H9 (cell line): Measurements from ENCODE around the gene STAT3. TPM values are rescaled to one million over a fixed set of nuclear protein-coding genes. Genes with fewer than 3 reads are reported as not detected.

ENCODE experiments used
- DNase-seq: peaks from one replicate; pipeline ENCODE4 v3.0.0-alpha.2; 2017
- H2AFZ ChIP-seq: one replicate; pipeline ENCODE4 v1.6.1; 2013; ENCODE audit warnings: mild to moderate bottlenecking, low read length, control low read depth, moderate library complexity
- H2AK5ac ChIP-seq: 2 replicates; pipeline ENCODE4 v1.6.1; 2013; ENCODE audit warnings: low read length, control low read depth, mixed read lengths; ENCODE audit not compliant: insufficient read length
- H2BK120ac ChIP-seq: one replicate; pipeline ENCODE4 v1.6.1; 2013; ENCODE audit warnings: low read depth, mild to moderate bottlenecking, low read length, control low read depth, inconsistent platforms; ENCODE audit not compliant: poor library complexity, severe bottlenecking
- H2BK12ac ChIP-seq: 2 replicates; pipeline ENCODE4 v1.6.1; 2013; ENCODE audit warnings: low read length, control low read depth, mixed read lengths, low read depth; ENCODE audit not compliant: insufficient read length
- H2BK15ac ChIP-seq: 2 replicates; pipeline ENCODE4 v1.6.1; 2013; ENCODE audit warnings: low read depth, low read length, control low read depth
- H2BK20ac ChIP-seq: one replicate; pipeline ENCODE4 v1.6.1; 2013; ENCODE audit warnings: low read depth, mild to moderate bottlenecking, low read length, control low read depth, inconsistent platforms; ENCODE audit not compliant: poor library complexity, severe bottlenecking
- H2BK5ac ChIP-seq: 2 replicates; pipeline ENCODE4 v1.6.1; 2013; ENCODE audit warnings: low read length, control low read depth, mixed read lengths; ENCODE audit not compliant: insufficient read length
- H3K14ac ChIP-seq: 2 replicates; pipeline ENCODE4 v1.6.1; 2013; ENCODE audit warnings: low read length, control low read depth; ENCODE audit not compliant: insufficient read depth
- H3K18ac ChIP-seq: 2 replicates; pipeline ENCODE4 v1.6.1; 2013; ENCODE audit warnings: low read depth, mild to moderate bottlenecking, mixed read lengths, low read length, control low read depth; ENCODE audit not compliant: insufficient read length
- H3K23ac ChIP-seq: 2 replicates; pipeline ENCODE4 v1.6.1; 2013; ENCODE audit warnings: low read length, control low read depth, mixed read lengths, low read depth; ENCODE audit not compliant: insufficient read length
- H3K23me2 ChIP-seq: 2 replicates; pipeline ENCODE4 v1.6.1; 2013; ENCODE audit warnings: low read depth, mild to moderate bottlenecking, mixed read lengths, low read length, control low read depth; ENCODE audit not compliant: insufficient read length, poor library complexity, severe bottlenecking
- H3K27ac ChIP-seq: 2 replicates; pipeline ENCODE4 v1.5.1; 2013; ENCODE audit warnings: low read length, control low read depth, mixed read lengths, low read depth; ENCODE audit not compliant: insufficient read length
- H3K27me3 ChIP-seq: 2 replicates; pipeline ENCODE4 v1.6.1; 2013; ENCODE audit warnings: low read length, control low read depth, inconsistent platforms; ENCODE audit not compliant: insufficient read depth
- H3K4ac ChIP-seq: 2 replicates; pipeline ENCODE4 v1.6.1; 2013; ENCODE audit warnings: low read depth, mild to moderate bottlenecking, control low read depth, inconsistent platforms, low read length, moderate library complexity
- H3K4me1 ChIP-seq: 2 replicates; pipeline ENCODE4 v1.6.1; 2013; ENCODE audit warnings: low read length, control low read depth, inconsistent platforms; ENCODE audit not compliant: insufficient read depth
- H3K4me2 ChIP-seq: 2 replicates; pipeline ENCODE4 v1.6.1; 2013; ENCODE audit warnings: low read length, control low read depth, mixed read lengths; ENCODE audit not compliant: insufficient read length, insufficient read depth
- H3K56ac ChIP-seq: 2 replicates; pipeline ENCODE4 v1.6.1; 2013; ENCODE audit warnings: low read depth, mild to moderate bottlenecking, mixed read lengths, low read length, control low read depth; ENCODE audit not compliant: insufficient read length
- H3K79me1 ChIP-seq: 2 replicates; pipeline ENCODE4 v1.6.1; 2013; ENCODE audit warnings: low read depth, mild to moderate bottlenecking, moderate library complexity, low read length, control low read depth, inconsistent platforms; ENCODE audit not compliant: insufficient read depth, poor library complexity, severe bottlenecking
- H3K79me2 ChIP-seq: 2 replicates; pipeline ENCODE4 v1.6.1; 2013; ENCODE audit warnings: low read length, control low read depth, inconsistent platforms; ENCODE audit not compliant: insufficient read depth
- H3K9ac ChIP-seq: 2 replicates; pipeline ENCODE4 v1.6.1; 2013; ENCODE audit warnings: low read length, control low read depth, mixed read lengths; ENCODE audit not compliant: insufficient read length; ENCODE audit errors: extremely low read depth
- H3K9me3 ChIP-seq: one replicate; pipeline ENCODE4 v1.6.1; 2013; ENCODE audit warnings: low read depth, low read length, inconsistent platforms; ENCODE audit not compliant: control insufficient read depth
- H3T11ph ChIP-seq: one replicate; pipeline ENCODE4 v1.6.1; 2013; ENCODE audit warnings: mild to moderate bottlenecking, low read length, control low read depth, inconsistent platforms
- H4K20me1 ChIP-seq: one replicate; pipeline ENCODE4 v1.6.1; 2013; ENCODE audit not compliant: control insufficient read depth, insufficient read length, insufficient read depth
- H4K5ac ChIP-seq: 2 replicates; pipeline ENCODE4 v1.6.1; 2013; ENCODE audit warnings: low read depth, mild to moderate bottlenecking, mixed read lengths, low read length, control low read depth; ENCODE audit not compliant: insufficient read length
- H4K8ac ChIP-seq: replicated peaks from 2 replicates; pipeline ENCODE4 v1.6.1; 2013; ENCODE audit warnings: low read length, control low read depth, mixed read lengths, low read depth; ENCODE audit not compliant: insufficient read length
- H4K91ac ChIP-seq: 2 replicates; pipeline ENCODE4 v1.6.1; 2013; ENCODE audit warnings: low read depth, mild to moderate bottlenecking, moderate library complexity, mixed read lengths, low read length, control low read depth; ENCODE audit not compliant: insufficient read length
- H3K27ac Mint-ChIP-seq, 3 experiments: 2 replicates in 2 of 3; 3 replicates in 1 of 3; pipeline ENCODE4 v1.8.0; 2020 to 2021; ENCODE audit warnings: mixed read lengths in 3 of 3, mild to moderate bottlenecking in 1 of 3, moderate library complexity in 1 of 3
- H3K27me3 Mint-ChIP-seq: 2 replicates; pipeline ENCODE4 v1.8.0; 2021; ENCODE audit warnings: low read depth, mild to moderate bottlenecking, moderate library complexity, mixed read lengths
- H3K36me3 Mint-ChIP-seq, 3 experiments: 2 replicates in 2 of 3; 3 replicates in 1 of 3; pipeline ENCODE4 v1.8.0; 2020 to 2021; ENCODE audit warnings: low read depth in 3 of 3, mixed read lengths in 3 of 3; ENCODE audit not compliant: insufficient read depth in 1 of 3
- H3K4me1 Mint-ChIP-seq, 2 experiments: 2 replicates each; pipeline ENCODE4 v1.8.0; 2020; ENCODE audit warnings: mixed read lengths in 2 of 2
- H3K4me3 Mint-ChIP-seq, 2 experiments: 2 replicates in 1 of 2; 3 replicates in 1 of 2; pipeline ENCODE4 v1.8.0; 2020 to 2021; ENCODE audit warnings: mild to moderate bottlenecking in 2 of 2, mixed read lengths in 2 of 2, moderate library complexity in 1 of 2
- H3K9me3 Mint-ChIP-seq, 2 experiments: 2 replicates in 1 of 2; 3 replicates in 1 of 2; pipeline ENCODE4 v1.8.0; 2020; ENCODE audit warnings: mild to moderate bottlenecking in 2 of 2, mixed read lengths in 2 of 2, moderate library complexity in 1 of 2
- WGBS: extraction: QIAGEN DNeasy Blood & Tissue Kit; methylation state at CpG from one replicate; pipeline ENCODE4 v1.1.7; 2013; ENCODE audit warnings: missing lambda C conversion rate, low lambda C conversion rate, mixed read lengths; ENCODE audit not compliant: insufficient read length; ENCODE audit errors: extremely low coverage; 5-methylcytosine and 5-hydroxymethylcytosine counted together
- total RNA-seq: library from RNA; stranded (reverse); gene quantifications from 2 replicates; pipeline ENCODE4 v1.2.1, GENCODE V29; 2021
- TF ChIP-seq, protein P1 (sequence below): fragments of 200-600 bp; sonication (generic); conservative IDR thresholded peaks from 3 replicates; pipeline ENCODE4 v1.8.0; 2021; ENCODE audit warnings: antibody characterized with exemption, mild to moderate bottlenecking

Gene STAT3
- total RNA-seq, 1 experiment from 2014 or later, result 83.2 TPM

DNA sequence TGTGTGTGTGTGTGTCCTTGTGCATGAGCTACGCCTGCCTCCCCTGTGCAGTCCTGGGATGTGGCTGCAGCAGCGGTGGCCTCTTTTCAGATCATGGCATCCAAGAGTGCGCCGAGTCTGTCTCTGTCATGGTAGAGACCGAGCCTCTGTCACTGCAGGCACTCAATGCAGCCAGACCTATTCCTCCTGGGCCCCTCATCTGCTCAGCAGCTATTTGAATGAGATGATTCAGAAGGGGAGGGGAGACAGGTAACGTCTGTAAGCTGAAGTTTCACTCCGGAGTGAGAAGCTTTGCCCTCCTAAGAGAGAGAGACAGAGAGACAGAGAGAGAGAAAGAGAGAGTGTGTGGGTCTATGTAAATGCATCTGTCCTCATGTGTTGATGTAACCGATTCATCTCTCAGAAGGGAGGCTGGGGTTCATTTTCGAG, 77.4 kb downstream of the STAT3 start:
- H3K14ac ChIP-seq, result no peak overlapping the region
- DNase-seq, result no peak
- H3K27me3 ChIP-seq, result no peaks in the 10 kb centered on the region
- H4K20me1 ChIP-seq, result no peaks in the 10 kb centered on the region
- H2BK5ac ChIP-seq, result no peak overlapping the region
- H3K9me3 ChIP-seq, result no peaks in the 10 kb centered on the region
- no peak overlapping the region for H3K9ac ChIP-seq
- no peak overlapping the region for H2BK12ac ChIP-seq
- no peak overlapping the region for H2BK15ac ChIP-seq
- H4K5ac ChIP-seq, result no peak overlapping the region
- H3K9me3 Mint-ChIP-seq, result no peaks in the 10 kb centered on the region
- H4K91ac ChIP-seq, result no peak overlapping the region
- no peak overlapping the region for H4K8ac ChIP-seq
- H2AFZ ChIP-seq, result no peak overlapping the region
- H3K23ac ChIP-seq, result no peak overlapping the region
- WGBS, result no CpG with 5 or more reads among the region's 9 CpGs
- peaks cover 7% of the 10 kb centered on the region for H3K27me3 Mint-ChIP-seq
- H2BK20ac ChIP-seq, result no peak overlapping the region
- H3K18ac ChIP-seq, result no peak overlapping the region
- TF ChIP-seq, protein P1, sequence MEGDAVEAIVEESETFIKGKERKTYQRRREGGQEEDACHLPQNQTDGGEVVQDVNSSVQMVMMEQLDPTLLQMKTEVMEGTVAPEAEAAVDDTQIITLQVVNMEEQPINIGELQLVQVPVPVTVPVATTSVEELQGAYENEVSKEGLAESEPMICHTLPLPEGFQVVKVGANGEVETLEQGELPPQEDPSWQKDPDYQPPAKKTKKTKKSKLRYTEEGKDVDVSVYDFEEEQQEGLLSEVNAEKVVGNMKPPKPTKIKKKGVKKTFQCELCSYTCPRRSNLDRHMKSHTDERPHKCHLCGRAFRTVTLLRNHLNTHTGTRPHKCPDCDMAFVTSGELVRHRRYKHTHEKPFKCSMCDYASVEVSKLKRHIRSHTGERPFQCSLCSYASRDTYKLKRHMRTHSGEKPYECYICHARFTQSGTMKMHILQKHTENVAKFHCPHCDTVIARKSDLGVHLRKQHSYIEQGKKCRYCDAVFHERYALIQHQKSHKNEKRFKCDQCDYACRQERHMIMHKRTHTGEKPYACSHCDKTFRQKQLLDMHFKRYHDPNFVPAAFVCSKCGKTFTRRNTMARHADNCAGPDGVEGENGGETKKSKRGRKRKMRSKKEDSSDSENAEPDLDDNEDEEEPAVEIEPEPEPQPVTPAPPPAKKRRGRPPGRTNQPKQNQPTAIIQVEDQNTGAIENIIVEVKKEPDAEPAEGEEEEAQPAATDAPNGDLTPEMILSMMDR, result no peak
- no peak overlapping the region for H2BK120ac ChIP-seq
- H3K4ac ChIP-seq, result no peak overlapping the region
- H3K4me3 Mint-ChIP-seq, result no peak overlapping the region
- H2AK5ac ChIP-seq, result no peak overlapping the region
- H3K23me2 ChIP-seq, result no peaks in the 10 kb centered on the region
- no peaks in the 10 kb centered on the region for H3K79me2 ChIP-seq
- H3T11ph ChIP-seq, result no peak overlapping the region
- peak overlapping the region in 1 of 3 experiments; percentile 28; a peak in 2 of 7 replicates for H3K27ac Mint-ChIP-seq
- peaks cover 2% of the 10 kb centered on the region; the same call in 1 of the 2 replicates for H3K4me1 ChIP-seq
- H3K56ac ChIP-seq, result no peak overlapping the region
- H3K79me1 ChIP-seq, result no peaks in the 10 kb centered on the region
- peaks cover 41 to 43% of the 10 kb centered on the region in 2 experiments for H3K4me1 Mint-ChIP-seq
- H3K4me2 ChIP-seq, result no peak overlapping the region
- H3K27ac ChIP-seq, result no peak overlapping the region
- peaks cover 9 to 27% (median 13%) of the 10 kb centered on the region in 3 experiments for H3K36me3 Mint-ChIP-seq
